Left ventricle myocardium inferior (tissue), 1 donor: ENCODE data around the gene RASA4B. TPM values are rescaled to one million over a fixed set of nuclear protein-coding genes. Genes with fewer than 3 reads are reported as not detected.

Experiments used
- DNase-seq: peaks from one replicate; pipeline ENCODE4 v3.0.0-alpha.2; 2020
- H3K27ac ChIP-seq: fragments of 200-600 bp; replicated peaks from 2 replicates; pipeline ENCODE4 v1.8.0; 2021
- H3K27me3 ChIP-seq: fragments of 200-600 bp; 2 replicates; pipeline ENCODE4 v1.8.0; 2021; ENCODE audit warnings: low read depth
- H3K36me3 ChIP-seq: fragments of 200-600 bp; 2 replicates; pipeline ENCODE4 v1.8.0; 2021
- H3K4me1 ChIP-seq: fragments of 200-600 bp; 2 replicates; pipeline ENCODE4 v1.8.0; 2021
- H3K4me3 ChIP-seq: fragments of 200-600 bp; 2 replicates; pipeline ENCODE4 v1.8.0; 2021; ENCODE audit warnings: mild to moderate bottlenecking, moderate library complexity
- H3K9me3 ChIP-seq: fragments of 200-600 bp; replicated peaks from 2 replicates; pipeline ENCODE4 v1.8.0; 2021
- CTCF ChIP-seq: fragments of 200-600 bp; IDR thresholded peaks from 2 replicates; pipeline ENCODE4 v1.8.0; 2021; ENCODE audit warnings: antibody characterized with exemption, mild to moderate bottlenecking, borderline replicate concordance
- intact Hi-C: fragments of 100-400 bp; cut with micrococcal nuclease; formaldehyde crosslinking; loops from one replicate; pipeline ENCODE4 v1.11.0; 2022
- total RNA-seq: library from RNA; stranded (reverse); fragmentation: NEBNext Ultra II Directional; extraction: Animal tissue kit (Norgen Biotek cat#: 25700); gene quantifications from one replicate; pipeline ENCODE4 v1.2.1, GENCODE V29; 2021
- donor health status: DM: no; HTN: yes; CAD: no; lungs with severe emphysema.

Gene RASA4B
- total RNA-seq, 1 donor from 2014 or later: 5.7 TPM

GRCh38 chr7:102471791-102472125, 45.8 kb downstream of the RASA4B start:
- no peak overlapping the region for H3K27ac ChIP-seq
- no peaks in the 10 kb centered on the region for H3K9me3 ChIP-seq
- H3K27me3 ChIP-seq: no peaks in the 10 kb centered on the region
- H3K4me1 ChIP-seq: peaks cover 1% of the 10 kb centered on the region
- H3K36me3 ChIP-seq: peaks cover 27% of the 10 kb centered on the region
- TF ChIP-seq CTCF: no peak
- intact Hi-C loops: no loop called here
- no peak overlapping the region for H3K4me3 ChIP-seq
- DNase-seq: no peak

GRCh38 chr7:102469972-102470825, 47.4 kb downstream of the RASA4B start:
- TF ChIP-seq CTCF: no peak
- Histone ChIP-seq H3K9me3 (no peaks in the 10 kb centered on the region), H3K4me1 (peaks cover 17% of the 10 kb centered on the region), H3K27me3 (no peaks in the 10 kb centered on the region), H3K27ac (no peak overlapping the region), H3K36me3 (peaks cover 24% of the 10 kb centered on the region), H3K4me3 (no peak overlapping the region)
- DNase-seq: no peak
- intact Hi-C loops: no loop called here

GRCh38 chr7:102469351-102469971, 48.1 kb downstream of the RASA4B start:
- no peak for TF ChIP-seq CTCF
- no peak overlapping the region for H3K27ac ChIP-seq
- intact Hi-C loops: no loop called here
- no peaks in the 10 kb centered on the region for H3K27me3 ChIP-seq
- H3K4me1 ChIP-seq: peaks cover 22% of the 10 kb centered on the region
- peaks cover 24% of the 10 kb centered on the region for H3K36me3 ChIP-seq
- no peak for DNase-seq
- no peaks in the 10 kb centered on the region for H3K9me3 ChIP-seq
- no peak overlapping the region for H3K4me3 ChIP-seq

- DNase-seq: no peak
- intact Hi-C loops: no loop called here
- H3K36me3 ChIP-seq: peaks cover 22% of the 10 kb centered on the region
- H3K27ac ChIP-seq: no peak overlapping the region
- no peak for TF ChIP-seq CTCF
- no peaks in the 10 kb centered on the region for H3K27me3 ChIP-seq
- H3K4me3 ChIP-seq: no peak overlapping the region
- H3K9me3 ChIP-seq: no peaks in the 10 kb centered on the region
- H3K4me1 ChIP-seq: peaks cover 30% of the 10 kb centered on the region
Measured at GRCh38 chr7:102468478-102469350, 48.9 kb downstream of the RASA4B start.
